Activated naive CD4-positive, alpha-beta T cell treated with anti-CD3 and anti-CD28 coated beads, Interleukin-2, amount 10 ng/mL, durations not matched to agents 7 days and 5 days (primary cell): ENCODE data around the gene MCTP2.

Experiments
- CTCF ChIA-PET: fragments of 350-600 bp; sonication (Branson Sonifier 250); formaldehyde crosslinking; loops from one replicate; lab custom pipeline; 2021; ENCODE audit warnings: antibody characterized with exemption; lab: Charles Lee
- DNase-seq: peaks from one replicate; pipeline ENCODE4 v3.0.0-alpha.2; 2020
- H3K27ac Mint-ChIP-seq: one replicate; pipeline ENCODE4 v1.8.0; 2021; ENCODE audit warnings: mild to moderate bottlenecking, moderate library complexity, mixed read lengths
- H3K27me3 Mint-ChIP-seq: one replicate; pipeline ENCODE4 v1.8.0; 2021; ENCODE audit warnings: mild to moderate bottlenecking, mixed read lengths
- H3K36me3 Mint-ChIP-seq: one replicate; pipeline ENCODE4 v1.8.0; 2021; ENCODE audit warnings: mixed read lengths
- H3K4me1 Mint-ChIP-seq: one replicate; pipeline ENCODE4 v1.8.0; 2021; ENCODE audit warnings: mixed read lengths
- H3K4me3 Mint-ChIP-seq: one replicate; pipeline ENCODE4 v1.8.0; 2021; ENCODE audit warnings: mild to moderate bottlenecking, moderate library complexity, mixed read lengths
- H3K9me3 Mint-ChIP-seq: one replicate; pipeline ENCODE4 v1.8.0; 2021; ENCODE audit warnings: mixed read lengths

The MCTP2 gene

GRCh38 chr15:94338243-94338846, 107.0 kb downstream of the MCTP2 start:
- H3K4me3 Mint-ChIP-seq, result no peak overlapping the region
- H3K4me1 Mint-ChIP-seq, result no peaks in the 10 kb centered on the region
- no peaks in the 10 kb centered on the region for H3K27me3 Mint-ChIP-seq
- DNase-seq, result no peak
- H3K36me3 Mint-ChIP-seq, result peaks cover 3% of the 10 kb centered on the region
- no peaks in the 10 kb centered on the region for H3K9me3 Mint-ChIP-seq
- no peak overlapping the region for H3K27ac Mint-ChIP-seq
- CTCF ChIA-PET, result interaction anchor here (0.8 to 0.9 kb wide), 2 partner anchors 12 to 14 kb away, joined by 3 read pairs; no protein-coding TSS in a partner anchor

- no peaks in the 10 kb centered on the region for H3K27me3 Mint-ChIP-seq
- H3K4me3 Mint-ChIP-seq, result no peak overlapping the region
- no peak for DNase-seq
- CTCF ChIA-PET, result interaction anchor here (1.8 kb wide), 1 partner anchor 183 kb away, joined by 6 read pairs; no protein-coding TSS in a partner anchor
- H3K36me3 Mint-ChIP-seq, result no peaks in the 10 kb centered on the region
- H3K27ac Mint-ChIP-seq, result no peak overlapping the region
- H3K9me3 Mint-ChIP-seq, result peaks cover 2% of the 10 kb centered on the region
- H3K4me1 Mint-ChIP-seq, result no peaks in the 10 kb centered on the region
Measured at GRCh38 chr15:94346282-94346681, 114.9 kb downstream of the MCTP2 start.

- DNase-seq, result no peak
- Mint-ChIP-seq H3K4me1 (no peaks in the 10 kb centered on the region), H3K36me3 (no peaks in the 10 kb centered on the region), H3K4me3 (no peak overlapping the region), H3K27me3 (no peaks in the 10 kb centered on the region), H3K27ac (no peak overlapping the region), H3K9me3 (peaks cover 2% of the 10 kb centered on the region)
- CTCF ChIA-PET, result no interaction called here
Measured at GRCh38 chr15:94348084-94348483, 116.7 kb downstream of the MCTP2 start.

- CTCF ChIA-PET, result no interaction called here
- H3K36me3 Mint-ChIP-seq, result no peaks in the 10 kb centered on the region
Measured at GRCh38 chr15:94351031-94351535, 119.7 kb downstream of the MCTP2 start.

GRCh38 chr15:94352636-94353487, 121.5 kb downstream of the MCTP2 start:
- DNase-seq, result no peak
- H3K4me1 Mint-ChIP-seq, result no peaks in the 10 kb centered on the region
- peaks cover 2% of the 10 kb centered on the region for H3K9me3 Mint-ChIP-seq
- H3K36me3 Mint-ChIP-seq, result no peaks in the 10 kb centered on the region
- H3K4me3 Mint-ChIP-seq, result no peak overlapping the region
- CTCF ChIA-PET, result no interaction called here
- no peaks in the 10 kb centered on the region for H3K27me3 Mint-ChIP-seq
- H3K27ac Mint-ChIP-seq, result no peak overlapping the region

More at GRCh38 chr15:94351031-94351535, 119.7 kb downstream of the MCTP2 start:
- no peaks in the 10 kb centered on the region for H3K4me1 Mint-ChIP-seq
- H3K4me3 Mint-ChIP-seq, result no peak overlapping the region
- no peak for DNase-seq
- H3K27ac Mint-ChIP-seq, result no peak overlapping the region
- H3K27me3 Mint-ChIP-seq, result no peaks in the 10 kb centered on the region
- peaks cover 2% of the 10 kb centered on the region for H3K9me3 Mint-ChIP-seq

- Mint-ChIP-seq H3K4me1 (no peaks in the 10 kb centered on the region), H3K27ac (no peak overlapping the region), H3K36me3 (no peaks in the 10 kb centered on the region), H3K4me3 (no peak overlapping the region), H3K9me3 (peaks cover under 1% of the 10 kb centered on the region), H3K27me3 (no peaks in the 10 kb centered on the region)
- CTCF ChIA-PET, result no interaction called here
- DNase-seq, result no peak
Measured at GRCh38 chr15:94353488-94353820, 122.1 kb downstream of the MCTP2 start.

- no peaks in the 10 kb centered on the region for H3K9me3 Mint-ChIP-seq
- CTCF ChIA-PET, result no interaction called here
- no peaks in the 10 kb centered on the region for H3K36me3 Mint-ChIP-seq
- H3K27ac Mint-ChIP-seq, result no peak overlapping the region
- H3K4me3 Mint-ChIP-seq, result no peak overlapping the region
- DNase-seq, result no peak
- no peaks in the 10 kb centered on the region for H3K27me3 Mint-ChIP-seq
- no peaks in the 10 kb centered on the region for H3K4me1 Mint-ChIP-seq
Measured at GRCh38 chr15:94354655-94355054, 123.3 kb downstream of the MCTP2 start.

- H3K27me3 Mint-ChIP-seq, result no peaks in the 10 kb centered on the region
- H3K27ac Mint-ChIP-seq, result no peak overlapping the region
- DNase-seq, result no peak
- peaks cover 5% of the 10 kb centered on the region for H3K4me1 Mint-ChIP-seq
- no peaks in the 10 kb centered on the region for H3K9me3 Mint-ChIP-seq
- CTCF ChIA-PET, result no interaction called here
- no peaks in the 10 kb centered on the region for H3K36me3 Mint-ChIP-seq
- no peak overlapping the region for H3K4me3 Mint-ChIP-seq
Measured at GRCh38 chr15:94359716-94360115, 128.4 kb downstream of the MCTP2 start.

GRCh38 chr15:94360251-94360685, 128.9 kb downstream of the MCTP2 start:
- H3K4me3 Mint-ChIP-seq, result no peak overlapping the region
- H3K27ac Mint-ChIP-seq, result no peak overlapping the region
- H3K9me3 Mint-ChIP-seq, result no peaks in the 10 kb centered on the region
- H3K36me3 Mint-ChIP-seq, result no peaks in the 10 kb centered on the region
- DNase-seq, result no peak
- CTCF ChIA-PET, result interaction anchor here (0.9 kb wide), 1 partner anchor 196 kb away, joined by 3 read pairs; no protein-coding TSS in a partner anchor
- peaks cover 5% of the 10 kb centered on the region for H3K4me1 Mint-ChIP-seq
- H3K27me3 Mint-ChIP-seq, result no peaks in the 10 kb centered on the region

- Mint-ChIP-seq H3K36me3 (no peaks in the 10 kb centered on the region), H3K27me3 (no peaks in the 10 kb centered on the region), H3K4me3 (no peak overlapping the region), H3K4me1 (peaks cover 5% of the 10 kb centered on the region), H3K9me3 (no peaks in the 10 kb centered on the region), H3K27ac (no peak overlapping the region)
- CTCF ChIA-PET, result interaction anchor here (0.6 kb wide), 1 partner anchor 1725 kb away, joined by 3 read pairs; no protein-coding TSS in a partner anchor
- DNase-seq, result no peak
Measured at GRCh38 chr15:94362385-94363092, 131.2 kb downstream of the MCTP2 start.

- H3K9me3 Mint-ChIP-seq, result no peaks in the 10 kb centered on the region
- H3K27me3 Mint-ChIP-seq, result no peaks in the 10 kb centered on the region
- no peaks in the 10 kb centered on the region for H3K36me3 Mint-ChIP-seq
- no peak overlapping the region for H3K4me3 Mint-ChIP-seq
- CTCF ChIA-PET, result interaction anchor here (0.6 kb wide), 1 partner anchor 1726 kb away, joined by 3 read pairs; no protein-coding TSS in a partner anchor
- no peak for DNase-seq
- H3K27ac Mint-ChIP-seq, result no peak overlapping the region
- peaks cover 5% of the 10 kb centered on the region for H3K4me1 Mint-ChIP-seq
Measured at GRCh38 chr15:94363382-94363781, 132.0 kb downstream of the MCTP2 start.

GRCh38 chr15:94366781-94367180, 135.4 kb downstream of the MCTP2 start:
- Mint-ChIP-seq H3K27ac (no peak overlapping the region), H3K4me1 (no peaks in the 10 kb centered on the region), H3K4me3 (no peak overlapping the region), H3K36me3 (peaks cover 1% of the 10 kb centered on the region), H3K9me3 (no peaks in the 10 kb centered on the region), H3K27me3 (no peaks in the 10 kb centered on the region)
- no peak for DNase-seq
- CTCF ChIA-PET, result no interaction called here

- peaks cover 1% of the 10 kb centered on the region for H3K36me3 Mint-ChIP-seq
- CTCF ChIA-PET, result no interaction called here
- H3K27ac Mint-ChIP-seq, result no peak overlapping the region
Measured at GRCh38 chr15:94367726-94368535, 136.6 kb downstream of the MCTP2 start.

More at GRCh38 chr15:94367726-94368535, 136.6 kb downstream of the MCTP2 start:
- Mint-ChIP-seq H3K4me3 (no peak overlapping the region), H3K27me3 (no peaks in the 10 kb centered on the region), H3K9me3 (no peaks in the 10 kb centered on the region), H3K4me1 (no peaks in the 10 kb centered on the region)
- DNase-seq, result no peak
